Upper lobe of left lung (tissue), 4 donors: Measurements from ENCODE around the gene CLN6.

Experiments
- CTCF ChIP-seq, 6 experiments: fragments of 450-650 bp in 4 of 6; fragments of 200-600 bp in 2 of 6; sonication (generic) in 2 of 6; IDR thresholded peaks; one replicate each; pipeline ENCODE4 v1.5.1; 2016 to 2019; ENCODE audit warnings: antibody characterized with exemption in 6 of 6
- POLR2A ChIP-seq, 4 donors: fragments of 450-650 bp; IDR thresholded peaks; one replicate each; pipeline ENCODE4 v1.5.1; 2016 to 2017; ENCODE audit warnings: antibody characterized with exemption in 4 of 4, mild to moderate bottlenecking in 2 of 4
- POLR2AphosphoS5 ChIP-seq, 2 donors: sonication (generic); formaldehyde crosslinking; IDR thresholded peaks; one replicate each; pipeline ENCODE4 v1.5.1; 2017; ENCODE audit warnings: antibody characterized with exemption in 2 of 2

GRCh38 chr15:68213991-68214837 is 15.3 kb downstream of the CLN6 start:
- TF ChIP-seq POLR2A (IDR thresholded peaks at IDR 0.05) (no peak), CTCF (IDR thresholded peaks at IDR 0.05) (no peak), POLR2AphosphoS5 (IDR thresholded peaks at IDR 0.05) (no peak)
